B cell (primary cell): ENCODE results near the gene MAT1A. TPM values are rescaled to one million over a fixed set of nuclear protein-coding genes. Genes with fewer than 3 reads are reported as not detected.

Experiments used
- ATAC-seq: fragments of 200-7000 bp; cut with Tn5 transposase; one replicate; pipeline ENCODE4 v1.10.0; 2021; ENCODE audit warnings: low read depth, mild to moderate bottlenecking, moderate number of reproducible peaks, moderate library complexity
- CTCF ChIA-PET: fragments of 350-600 bp; sonication (Branson Sonifier 250); formaldehyde crosslinking; loops from one replicate; lab custom pipeline; 2021; ENCODE audit warnings: antibody characterized with exemption, inconsistent platforms; lab: Charles Lee
- POLR2A ChIA-PET: fragments of 350-600 bp; sonication (Branson Sonifier 250); formaldehyde crosslinking; loops from one replicate; lab custom pipeline; 2021; ENCODE audit warnings: antibody characterized with exemption; lab: Charles Lee
- DNase-seq: peaks from one replicate; pipeline ENCODE4 v3.0.0; 2013
- H2AFZ ChIP-seq: 2 replicates; pipeline ENCODE4 v1.6.1; 2012; ENCODE audit warnings: mild to moderate bottlenecking, low read depth, low read length; ENCODE audit not compliant: insufficient read depth, poor library complexity, severe bottlenecking
- H3K27ac ChIP-seq, 2 donors: 1 replicate in 1 of 2; 2 replicates in 1 of 2; pipeline ENCODE4 v1.5.1; 2012 to 2013; ENCODE audit warnings: low read length in 2 of 2, mild to moderate bottlenecking in 2 of 2, moderate library complexity in 1 of 2
- H3K27me3 ChIP-seq, 4 experiments: fragments of 200-600 bp in 1 of 4; sonication (generic) in 1 of 4; replicated peaks in 1 of 4; 1 replicate in 2 of 4; 2 replicates in 2 of 4; pipeline versions ENCODE4 v1.6.1 to v1.7.0; 2013 to 2016; ENCODE audit warnings: low read length in 3 of 4, mild to moderate bottlenecking in 2 of 4, mixed read lengths in 1 of 4, moderate library complexity in 1 of 4; ENCODE audit not compliant: insufficient read depth in 4 of 4, control insufficient read depth in 3 of 4; ENCODE audit errors: control extremely low read depth in 1 of 4
- H3K36me3 ChIP-seq, 2 experiments: replicated peaks in 1 of 2; 1 replicate in 1 of 2; 2 replicates in 1 of 2; pipeline versions ENCODE4 v1.6.1 to v1.7.1; 2013; ENCODE audit warnings: low read length in 1 of 2; ENCODE audit not compliant: insufficient read depth in 2 of 2, control insufficient read depth in 1 of 2; ENCODE audit errors: control extremely low read depth in 1 of 2, extremely low read depth in 1 of 2
- H3K4me1 ChIP-seq, 2 donors: fragments of 200-600 bp in 1 of 2; sonication (generic) in 1 of 2; 1 replicate in 1 of 2; 2 replicates in 1 of 2; pipeline versions ENCODE4 v1.5.1 to v1.6.1; 2013 to 2017; ENCODE audit warnings: low read length in 2 of 2; ENCODE audit not compliant: control insufficient read depth in 2 of 2, insufficient read depth in 2 of 2
- H3K4me2 ChIP-seq: replicated peaks from 2 replicates; pipeline ENCODE3; 2012; ENCODE audit warnings: mild to moderate bottlenecking, low read depth, low read length; ENCODE audit not compliant: poor library complexity, severe bottlenecking
- H3K4me3 ChIP-seq, 5 experiments: fragments of 200-600 bp in 1 of 5; sonication (generic) in 1 of 5; 1 replicate in 3 of 5; 2 replicates in 2 of 5; pipeline versions ENCODE4 v1.5.1 to v1.7.0; 2011 to 2016; ENCODE audit warnings: low read length in 4 of 5, mild to moderate bottlenecking in 4 of 5, low read depth in 2 of 5, control low read depth in 1 of 5, moderate library complexity in 1 of 5; ENCODE audit not compliant: insufficient read depth in 1 of 5; ENCODE audit errors: control extremely low read depth in 1 of 5, extremely low read depth in 1 of 5
- H3K79me2 ChIP-seq: fragments of 200-600 bp; sonication (generic); one replicate; pipeline ENCODE4 v1.6.0; 2016; ENCODE audit warnings: low read length; ENCODE audit not compliant: control insufficient read depth, insufficient read depth
- H3K9ac ChIP-seq: fragments of 200-600 bp; sonication (generic); 2 replicates; pipeline ENCODE4 v1.6.1; 2017; ENCODE audit warnings: mild to moderate bottlenecking, low read length, moderate library complexity
- H3K9me3 ChIP-seq, 3 donors: one replicate each; pipeline versions ENCODE4 v1.6.1 to v1.7.1; 2013; ENCODE audit warnings: low read length in 2 of 3; ENCODE audit not compliant: control insufficient read depth in 2 of 3, insufficient read depth in 1 of 3; ENCODE audit errors: control extremely low read depth in 1 of 3
- H4K20me1 ChIP-seq: 2 replicates; pipeline ENCODE4 v1.6.0; 2012; ENCODE audit warnings: mild to moderate bottlenecking, low read length; ENCODE audit not compliant: insufficient read depth, control insufficient read depth, poor library complexity, severe bottlenecking
- H3K27ac Mint-ChIP-seq: one replicate; pipeline ENCODE4 v1.8.0; 2021; ENCODE audit warnings: mixed read lengths
- H3K27me3 Mint-ChIP-seq: one replicate; pipeline ENCODE4 v1.8.0; 2021; ENCODE audit warnings: mixed read lengths
- H3K4me1 Mint-ChIP-seq: one replicate; pipeline ENCODE4 v1.8.0; 2021; ENCODE audit warnings: mixed read lengths
- H3K4me3 Mint-ChIP-seq: one replicate; pipeline ENCODE4 v1.8.0; 2021; ENCODE audit warnings: mixed read lengths
- H3K9me3 Mint-ChIP-seq: one replicate; pipeline ENCODE4 v1.8.0; 2022; ENCODE audit warnings: mixed read lengths; ENCODE audit not compliant: insufficient read depth
- CTCF ChIP-seq: fragments of 200-600 bp; IDR thresholded peaks from one replicate; pipeline ENCODE4 v1.8.0; 2022; ENCODE audit warnings: antibody characterized with exemption, mild to moderate bottlenecking
- EZH2 ChIP-seq: IDR thresholded peaks from 2 replicates; pipeline ENCODE4 v1.6.1; 2012; ENCODE audit warnings: borderline replicate concordance, low read depth, mild to moderate bottlenecking, moderate library complexity, low read length; ENCODE audit not compliant: insufficient read depth, poor library complexity, severe bottlenecking
- WGBS: methylation state at CpG from one replicate; pipeline ENCODE4 v1.1.5; 2013; ENCODE audit warnings: missing lambda C conversion rate; ENCODE audit not compliant: insufficient coverage; 5-methylcytosine and 5-hydroxymethylcytosine counted together
- intact Hi-C: fragments of 100-400 bp; cut with micrococcal nuclease; formaldehyde crosslinking; loops from one replicate; pipeline ENCODE4 v1.10.0; 2022
- polyA plus RNA-seq: library from polyadenylated mRNA; depleted of rRNA; stranded (reverse); fragments of >200 nt; gene quantifications from 2 replicates; pipeline ENCODE4 v1.2.3, GENCODE V29; 2012
- total RNA-seq, 2 donors: library from RNA; stranded (reverse); fragments of 120-200 nt in 1 of 2; gene quantifications; 1 replicate in 1 of 2; 2 replicates in 1 of 2; pipeline versions ENCODE4 v1.2.3 to v1.2.4, GENCODE V29; 2013 to 2022

Gene MAT1A
- total and polyA plus RNA-seq, 2 donors (not counting 1 experiment from before 2014, with no cell fraction given), result not detected

- WGBS, result 78% methylated on average over 2 of the region's 2 CpGs
- Histone ChIP-seq H3K27me3 (peaks cover 0 to 7% (median 0%) of the 10 kb centered on the region in 4 experiments), H3K79me2 (no peaks in the 10 kb centered on the region), H3K36me3 (no peaks in the 10 kb centered on the region), H4K20me1 (no peaks in the 10 kb centered on the region), H3K9me3 (no peaks in the 10 kb centered on the region), H3K27ac (no peak overlapping the region), H3K4me3 (no peak overlapping the region), H2AFZ (no peak overlapping the region), H3K9ac (no peak overlapping the region), H3K4me1 (no peaks in the 10 kb centered on the region), H3K4me2 (no peak overlapping the region)
- Mint-ChIP-seq H3K9me3 (no peaks in the 10 kb centered on the region), H3K4me1 (no peaks in the 10 kb centered on the region), H3K4me3 (no peak overlapping the region), H3K27me3 (peaks cover 28% of the 10 kb centered on the region), H3K27ac (no peak overlapping the region)
- DNase-seq (no peak), ATAC-seq (no peak)
- TF ChIP-seq EZH2, result no peak
- no peak for TF ChIP-seq CTCF
- CTCF ChIA-PET, result no interaction called here
- intact Hi-C loops, result no loop called here
- POLR2A ChIA-PET, result no interaction called here
Observed at GRCh38 chr10:80268266-80268665, 21.2 kb downstream of the MAT1A start.

DNA sequence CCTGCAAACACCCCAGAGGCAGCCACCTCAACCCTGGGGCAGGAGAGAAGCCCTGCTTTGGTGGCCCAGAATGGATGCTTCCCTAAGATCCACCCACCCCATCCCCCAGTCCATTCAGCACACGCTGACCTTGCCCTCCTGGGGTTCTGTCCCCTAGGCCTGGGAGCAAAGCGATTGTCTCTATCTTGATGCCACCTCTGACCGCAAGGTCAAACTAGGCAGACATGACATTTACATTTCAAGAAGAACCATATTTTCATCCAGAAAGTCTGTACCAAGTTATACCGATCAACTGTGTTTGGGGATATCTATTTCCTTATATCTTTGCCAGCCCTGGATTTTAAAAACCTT, 23.0 kb downstream of the MAT1A start:
- H3K9me3 ChIP-seq, result no peaks in the 10 kb centered on the region
- no peaks in the 10 kb centered on the region for H3K36me3 ChIP-seq
- Mint-ChIP-seq H3K27me3 (peaks cover 28% of the 10 kb centered on the region), H3K27ac (no peak overlapping the region), H3K4me3 (no peak overlapping the region), H3K4me1 (no peaks in the 10 kb centered on the region), H3K9me3 (peaks cover 2% of the 10 kb centered on the region)
- DNase-seq, result no peak
- ATAC-seq, result no peak
- ChIA-PET CTCF (no interaction called here), POLR2A (no interaction called here)
- H3K9ac ChIP-seq, result no peak overlapping the region
- intact Hi-C loops, result no loop called here
- no peaks in the 10 kb centered on the region for H4K20me1 ChIP-seq
- H3K27me3 ChIP-seq, result peaks cover 0 to 2% (median 0%) of the 10 kb centered on the region in 4 experiments
- no peak overlapping the region for H2AFZ ChIP-seq
- H3K4me3 ChIP-seq, result no peak overlapping the region
- 93% methylated on average over 3 of the region's 4 CpGs for WGBS
- no peak overlapping the region for H3K4me2 ChIP-seq
- no peak for TF ChIP-seq EZH2
- TF ChIP-seq CTCF, result no peak
- no peaks in the 10 kb centered on the region for H3K4me1 ChIP-seq
- H3K27ac ChIP-seq, result no peak overlapping the region
- no peaks in the 10 kb centered on the region for H3K79me2 ChIP-seq
